GM18511 (cell line): Measurements from ENCODE around the gene MUC5AC.

Experiments used
- ATAC-seq: cut with Tn5 transposase; IDR thresholded peaks from one replicate; pipeline ENCODE4 v1.9.1; 2021; ENCODE audit warnings: mild to moderate bottlenecking, moderate library complexity; ENCODE audit not compliant: unreplicated experiment

MUC5AC gene

GRCh38 chr11:1120532-1121330 is 37.0 kb upstream of the MUC5AC start:
- no peak for ATAC-seq

GRCh38 chr11:1121331-1121812 is 36.4 kb upstream of the MUC5AC start:
- ATAC-seq = no peak

GRCh38 chr11:1121813-1122663 is 35.7 kb upstream of the MUC5AC start:
- no peak for ATAC-seq

- ATAC-seq = no peak
These were observed 35.1 kb upstream of the MUC5AC start for GRCh38 chr11:1122664-1123002.

GRCh38 chr11:1123970-1124369 is 33.8 kb upstream of the MUC5AC start:
- no peak for ATAC-seq

- no peak for ATAC-seq
These were observed 31.9 kb upstream of the MUC5AC start for GRCh38 chr11:1125803-1126202.

- no peak for ATAC-seq
These were observed 31.2 kb upstream of the MUC5AC start for GRCh38 chr11:1126491-1126926.

- no peak for ATAC-seq
These were observed 30.7 kb upstream of the MUC5AC start for GRCh38 chr11:1126935-1127663.

GRCh38 chr11:1127664-1128162 is 30.0 kb upstream of the MUC5AC start:
- ATAC-seq = no peak

GRCh38 chr11:1128311-1129142 is 29.2 kb upstream of the MUC5AC start:
- ATAC-seq = no peak

GRCh38 chr11:1129143-1129610 is 28.6 kb upstream of the MUC5AC start:
- ATAC-seq = no peak

GRCh38 chr11:1129611-1130160 is 28.1 kb upstream of the MUC5AC start:
- ATAC-seq = no peak

GRCh38 chr11:1130276-1131032 is 27.3 kb upstream of the MUC5AC start:
- no peak for ATAC-seq

- ATAC-seq = no peak
These were observed 26.5 kb upstream of the MUC5AC start for GRCh38 chr11:1131033-1131911.

- ATAC-seq = no peak
These were observed 22.8 kb upstream of the MUC5AC start for GRCh38 chr11:1134848-1135445.

- no peak for ATAC-seq
These were observed 19.7 kb upstream of the MUC5AC start for GRCh38 chr11:1138097-1138496.

- no peak for ATAC-seq
These were observed 18.2 kb upstream of the MUC5AC start for GRCh38 chr11:1139441-1140083.
